GM21786 (cell line): Measurements from ENCODE around the gene GALNT17.
"Not testable (repeated sequence)": the region's sequence is repeated elsewhere in the genome, so short reads cannot be mapped to it uniquely, and the experiment has no call there.

Source experiments
- ATAC-seq: cut with Tn5 transposase; IDR thresholded peaks from one replicate; pipeline ENCODE4 v1.9.1; 2021; ENCODE audit not compliant: unreplicated experiment

GALNT17 gene

GRCh38 chr7:71547426-71547825, 415.5 kb downstream of the GALNT17 start:
- ATAC-seq = no peak

- no peak for ATAC-seq
These were observed 416.8 kb downstream of the GALNT17 start for GRCh38 chr7:71548746-71549145.

GRCh38 chr7:71553306-71553705, 421.4 kb downstream of the GALNT17 start:
- ATAC-seq = no peak

DNA sequence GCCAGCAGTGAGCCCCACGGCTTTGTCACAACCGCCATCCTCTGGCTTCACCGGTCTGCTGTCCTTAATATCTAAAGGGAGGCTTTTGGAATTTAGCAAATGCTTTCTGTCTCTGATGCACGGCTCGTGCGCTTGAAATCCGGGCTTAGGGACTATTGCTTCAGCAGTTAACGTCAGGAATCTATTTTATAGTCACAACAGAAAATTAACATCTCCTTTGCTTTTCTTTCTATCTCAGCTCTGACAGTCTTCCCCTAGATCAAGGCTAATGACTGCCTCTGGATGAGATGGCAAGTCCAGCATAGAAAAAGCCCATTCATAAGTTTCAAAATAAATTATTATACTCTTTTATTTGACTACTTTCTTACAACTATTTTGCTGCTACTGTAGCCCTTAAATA, 423.8 kb downstream of the GALNT17 start:
- ATAC-seq = no peak

GRCh38 chr7:71558806-71559613, 427.1 kb downstream of the GALNT17 start:
- no peak for ATAC-seq

- ATAC-seq = no peak
These were observed 428.5 kb downstream of the GALNT17 start for GRCh38 chr7:71560354-71560995.

DNA sequence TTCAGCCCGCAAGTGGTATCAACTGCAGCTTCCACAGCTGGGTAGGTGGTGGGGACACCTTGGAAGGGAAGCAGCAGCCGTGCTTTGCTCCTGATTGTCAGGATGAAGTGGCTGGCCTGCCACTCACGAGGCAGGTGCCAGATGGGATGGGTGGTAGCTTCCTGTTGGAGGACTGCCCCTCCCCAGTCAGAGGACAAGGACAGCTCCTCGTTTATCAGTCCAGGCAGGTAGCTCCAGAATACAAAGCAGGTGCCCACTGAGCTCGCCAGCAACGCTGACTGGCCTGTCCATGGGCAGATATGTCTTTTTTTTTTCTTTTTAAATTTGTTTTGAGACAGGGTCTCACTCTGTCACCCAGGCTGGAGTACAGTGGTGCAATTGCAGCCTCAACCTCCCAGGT, 431.3 kb downstream of the GALNT17 start:
- no peak for ATAC-seq

GRCh38 chr7:71566376-71566775, 434.4 kb downstream of the GALNT17 start:
- no peak for ATAC-seq

DNA sequence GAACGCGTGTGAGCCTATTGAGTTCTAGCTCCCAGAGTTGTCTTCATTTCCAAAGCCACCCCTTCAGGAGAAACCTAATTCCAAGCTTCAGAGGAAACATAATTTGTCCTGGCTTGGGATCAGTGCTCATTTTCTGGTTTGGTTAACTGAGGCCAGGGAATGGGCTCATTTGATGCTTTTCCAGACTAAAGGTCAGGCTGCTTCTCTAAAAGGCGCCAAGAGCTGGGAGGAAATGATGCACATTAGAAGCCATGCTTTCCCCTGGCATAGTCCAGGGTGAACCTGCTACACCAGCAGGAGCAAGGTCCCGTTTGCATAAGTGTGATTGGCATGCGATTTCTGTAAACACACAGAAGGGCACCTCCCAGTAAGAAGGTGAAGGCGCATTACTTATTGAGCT, 435.0 kb downstream of the GALNT17 start:
- ATAC-seq = no peak

GRCh38 chr7:71574153-71574860, 442.4 kb downstream of the GALNT17 start:
- ATAC-seq = no peak

DNA sequence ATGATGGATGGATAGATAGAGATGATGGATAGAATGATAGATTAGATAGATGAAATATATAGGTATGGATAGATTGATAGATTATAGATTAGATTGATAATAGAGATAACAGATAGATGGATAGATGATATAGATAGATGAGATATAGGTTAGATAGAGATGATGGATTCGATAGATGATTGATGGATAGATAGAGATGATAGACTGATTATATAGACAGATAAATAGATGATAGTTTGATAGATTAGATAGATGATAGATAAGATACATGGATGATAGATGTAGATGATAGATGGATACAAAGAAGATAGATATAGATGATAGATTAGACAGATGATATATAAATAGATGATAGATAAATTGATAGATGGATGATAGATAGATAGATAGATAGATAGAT, 448.1 kb downstream of the GALNT17 start:
- ATAC-seq = no peak

DNA sequence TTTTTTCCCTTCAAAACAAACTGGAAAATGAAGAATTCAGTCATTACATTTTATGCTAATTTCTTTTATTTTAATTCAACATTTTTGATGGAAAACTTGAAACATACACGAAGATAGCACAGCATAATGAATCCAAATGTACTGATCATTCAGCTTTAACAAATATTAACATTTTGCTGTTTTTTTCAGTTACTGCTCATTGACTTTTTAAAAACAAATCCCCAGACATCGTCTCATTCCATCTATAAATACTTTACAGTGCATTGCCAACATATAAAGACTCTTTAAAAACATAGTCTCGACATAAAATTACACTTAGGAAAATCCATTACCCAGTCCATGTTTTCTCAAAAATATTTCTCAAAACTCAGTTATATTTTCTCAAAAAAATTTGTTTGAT, 452.3 kb downstream of the GALNT17 start:
- ATAC-seq = no peak

GRCh38 chr7:71591876-71592275, 459.9 kb downstream of the GALNT17 start:
- no peak for ATAC-seq

- not testable (repeated sequence) for ATAC-seq
These were observed 460.4 kb downstream of the GALNT17 start for GRCh38 chr7:71592388-71592787.

GRCh38 chr7:71594736-71595135, 462.8 kb downstream of the GALNT17 start:
- ATAC-seq = no peak

DNA sequence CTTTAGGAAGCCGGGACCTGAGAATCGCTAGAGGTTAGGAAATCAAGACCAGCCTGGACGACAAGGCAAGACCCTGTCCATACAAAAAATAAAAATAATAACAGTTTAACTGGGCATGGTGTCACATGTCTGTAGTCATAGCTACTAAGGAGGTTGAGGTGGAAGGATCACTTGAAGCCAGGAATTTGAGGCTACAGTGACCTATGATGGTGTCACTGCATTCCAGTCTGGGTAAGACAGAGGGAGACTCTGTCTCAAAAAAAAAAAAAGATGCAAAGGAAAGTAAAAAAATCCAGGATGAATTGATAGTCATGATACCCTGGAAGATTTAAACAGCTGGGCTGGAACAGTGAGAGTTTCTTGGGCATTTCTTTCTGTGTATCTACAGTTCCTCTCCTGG, 463.2 kb downstream of the GALNT17 start:
- ATAC-seq = no peak

DNA sequence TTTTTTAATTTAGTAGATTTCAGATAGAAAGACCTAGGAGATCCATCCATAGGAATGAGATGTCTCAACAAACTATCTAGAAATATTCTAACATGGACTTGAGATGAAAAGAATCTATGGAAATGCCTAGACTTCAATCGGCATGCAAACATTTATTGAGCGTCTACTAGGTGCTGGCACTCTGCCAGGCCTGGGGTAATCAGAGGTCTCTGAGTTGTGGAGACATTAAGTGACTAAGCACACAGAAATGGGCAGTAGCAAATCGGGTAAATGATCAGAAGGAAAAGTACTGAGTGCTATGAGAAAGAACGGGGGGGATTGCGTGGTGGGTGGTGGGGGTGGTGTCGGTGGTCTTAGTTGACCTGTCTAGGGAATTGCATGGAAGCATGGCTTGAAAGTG, 466.6 kb downstream of the GALNT17 start:
- no peak for ATAC-seq

GRCh38 chr7:71601851-71602250, 469.9 kb downstream of the GALNT17 start:
- ATAC-seq = no peak

GRCh38 chr7:71604818-71605414, 473.0 kb downstream of the GALNT17 start:
- no peak for ATAC-seq

- no peak for ATAC-seq
These were observed 480.0 kb downstream of the GALNT17 start for GRCh38 chr7:71611986-71612385.

DNA sequence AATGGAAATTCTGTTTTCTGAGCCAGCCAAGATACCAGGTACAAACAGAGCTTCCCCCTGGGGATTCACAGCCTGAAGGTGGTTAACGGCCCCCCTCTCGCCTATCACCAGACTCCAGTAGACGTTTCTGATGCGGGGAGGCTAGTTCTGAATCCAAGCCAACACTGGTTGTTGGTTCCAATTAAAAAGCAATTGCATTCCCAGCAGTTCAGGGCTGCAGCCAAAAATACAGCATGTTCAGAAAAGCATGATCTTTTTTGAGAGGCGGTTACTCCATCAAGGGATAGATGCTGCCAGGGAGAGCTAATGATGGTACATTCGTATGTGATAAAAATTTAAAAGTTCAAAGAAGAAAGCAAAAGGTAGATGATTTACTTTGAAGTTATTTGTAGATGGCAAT, 481.0 kb downstream of the GALNT17 start:
- no peak for ATAC-seq

DNA sequence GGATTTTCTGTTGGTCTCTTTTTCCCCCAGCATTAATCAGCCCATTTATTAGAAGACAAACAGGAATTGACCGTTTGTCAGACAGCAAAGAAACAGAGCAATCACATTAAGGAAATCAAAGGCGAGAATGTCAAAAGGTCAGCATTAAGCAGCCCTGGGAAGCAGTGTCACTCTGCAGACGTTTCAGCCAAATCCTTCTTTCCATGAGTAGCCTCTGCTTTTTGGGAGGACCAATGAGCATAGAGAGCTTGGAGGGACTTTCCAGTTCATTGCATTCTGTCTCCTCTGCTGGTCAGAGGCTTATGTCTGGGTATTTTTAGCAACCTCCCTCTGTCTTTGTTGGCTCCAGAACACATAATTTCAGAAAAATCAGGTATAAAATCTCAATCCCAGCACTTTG, 481.4 kb downstream of the GALNT17 start:
- ATAC-seq = no peak
